Anterior cingulate cortex (tissue), 58 donors: ENCODE results near the gene ITPA.
A peak's percentile ranks its signal among the peaks of the same experiment; 100 is the strongest.
"Not testable (repeated sequence)": the region's sequence is repeated elsewhere in the genome, so short reads cannot be mapped to it uniquely, and the experiment has no call there.

Source experiments
- DNase-seq, 58 donors: peaks; one replicate each; lab custom pipeline; 2025; lab: John Stamatoyannopoulos, UW

The ITPA gene

GRCh38 chr20:3172933-3173609 lies 36.2 kb upstream of the ITPA start, which contains the start of gene LZTS3:
TSS of gene LZTS3 (minus strand) at chr20:3173549. CDS start at chr20:3167163, 6,386 bp downstream.
- DNase-seq = peak in 51 of 58 donors; percentile 33 to 87 (median 73)

- peak in 46 of 58 donors; percentile 22 to 91 (median 80) for DNase-seq
Measured at GRCh38 chr20:3173610-3174441, 35.5 kb upstream of the ITPA start.

GRCh38 chr20:3174442-3175261 lies 34.6 kb upstream of the ITPA start:
- DNase-seq = peak in 1 of 58 donors; percentile 36

- no peak for DNase-seq
Measured at GRCh38 chr20:3175270-3175669, 34.0 kb upstream of the ITPA start.

- no peak for DNase-seq
Measured at GRCh38 chr20:3177746-3178485, 31.4 kb upstream of the ITPA start.

- no peak for DNase-seq
Measured at GRCh38 chr20:3180319-3180718, 29.0 kb upstream of the ITPA start.

GRCh38 chr20:3181270-3181669 lies 28.0 kb upstream of the ITPA start:
- no peak for DNase-seq

GRCh38 chr20:3182429-3182828 lies 26.9 kb upstream of the ITPA start:
- not testable (repeated sequence) for DNase-seq

GRCh38 chr20:3183896-3184612 lies 25.2 kb upstream of the ITPA start:
- DNase-seq = no peak

- not testable (repeated sequence) for DNase-seq
Measured at GRCh38 chr20:3187861-3188260, 21.4 kb upstream of the ITPA start.

- DNase-seq = no peak
Measured at GRCh38 chr20:3188823-3189413, 20.4 kb upstream of the ITPA start.

GRCh38 chr20:3189561-3190131 lies 19.7 kb upstream of the ITPA start:
- peak in 11 of 58 donors; percentile 15 to 74 (median 44) for DNase-seq

GRCh38 chr20:3190681-3191111 lies 18.6 kb upstream of the ITPA start:
- DNase-seq = no peak

- no peak for DNase-seq
Measured at GRCh38 chr20:3192226-3193015, 16.9 kb upstream of the ITPA start.

GRCh38 chr20:3193806-3194616 lies 15.3 kb upstream of the ITPA start:
- peak in 32 of 58 donors; percentile 10 to 90 (median 53) for DNase-seq

- peak in 1 of 58 donors; percentile 68 for DNase-seq
Measured at GRCh38 chr20:3194617-3195280, 14.5 kb upstream of the ITPA start.
